Osteoblast (primary cell): ENCODE results near the gene HINFP. TPM values are rescaled to one million over a fixed set of nuclear protein-coding genes. Genes with fewer than 3 reads are reported as not detected.

ENCODE experiments used
- DNase-seq: peaks from one replicate; pipeline ENCODE4 v3.0.0; 2011; ENCODE audit warnings: low spot score, mixed read lengths; ENCODE audit not compliant: insufficient read length; ENCODE audit errors: missing footprints
- H2AFZ ChIP-seq: 2 replicates; pipeline ENCODE4 v1.6.0; 2011; ENCODE audit warnings: mild to moderate bottlenecking, low read length
- H3K27ac ChIP-seq: 2 replicates; pipeline ENCODE4 v1.5.1; 2011; ENCODE audit warnings: mild to moderate bottlenecking, low read depth, low read length, moderate library complexity
- H3K27me3 ChIP-seq: 2 replicates; pipeline ENCODE4 v1.6.0; 2012; ENCODE audit warnings: mild to moderate bottlenecking, control low read depth, inconsistent platforms, low read length, moderate library complexity; ENCODE audit not compliant: insufficient read depth
- H3K36me3 ChIP-seq: 2 replicates; pipeline ENCODE4 v1.5.1; 2011; ENCODE audit warnings: mild to moderate bottlenecking, low read length, control low read depth, moderate library complexity; ENCODE audit not compliant: insufficient read depth
- H3K4me1 ChIP-seq: 2 replicates; pipeline ENCODE4 v1.5.1; 2011; ENCODE audit warnings: mild to moderate bottlenecking, low read length, control low read depth, moderate library complexity; ENCODE audit not compliant: insufficient read depth
- H3K4me2 ChIP-seq: 2 replicates; pipeline ENCODE4 v1.6.0; 2011; ENCODE audit warnings: mild to moderate bottlenecking, low read length; ENCODE audit not compliant: insufficient read depth
- H3K4me3 ChIP-seq: fragments of 200-600 bp; sonication (generic); 3 replicates; pipeline ENCODE4 v1.5.1; 2012; ENCODE audit warnings: mild to moderate bottlenecking, low read length, inconsistent platforms; ENCODE audit not compliant: insufficient read depth
- H3K79me2 ChIP-seq: 2 replicates; pipeline ENCODE4 v1.6.0; 2012; ENCODE audit warnings: mild to moderate bottlenecking, low read length, control low read depth, inconsistent platforms; ENCODE audit not compliant: insufficient read depth
- H3K9me3 ChIP-seq: 2 replicates; pipeline ENCODE4 v1.5.1; 2011; ENCODE audit warnings: low read depth, low read length, control low read depth
- H4K20me1 ChIP-seq: 2 replicates; pipeline ENCODE4 v1.6.0; 2012; ENCODE audit warnings: mild to moderate bottlenecking, low read length, control low read depth; ENCODE audit not compliant: insufficient read depth
- total RNA-seq: library from RNA; depleted of rRNA; stranded (reverse); fragments of >200 nt; gene quantifications from 2 replicates; pipeline ENCODE4 v1.2.3, GENCODE V29; 2012
- TF ChIP-seq, protein P1 (sequence below): IDR thresholded peaks from 2 replicates; pipeline ENCODE4 v1.5.1; 2011; ENCODE audit warnings: mild to moderate bottlenecking, low read depth, low read length, moderate library complexity; ENCODE audit errors: extremely low read depth

Gene HINFP
- total RNA-seq, 1 donor: 22.8 TPM

DNA sequence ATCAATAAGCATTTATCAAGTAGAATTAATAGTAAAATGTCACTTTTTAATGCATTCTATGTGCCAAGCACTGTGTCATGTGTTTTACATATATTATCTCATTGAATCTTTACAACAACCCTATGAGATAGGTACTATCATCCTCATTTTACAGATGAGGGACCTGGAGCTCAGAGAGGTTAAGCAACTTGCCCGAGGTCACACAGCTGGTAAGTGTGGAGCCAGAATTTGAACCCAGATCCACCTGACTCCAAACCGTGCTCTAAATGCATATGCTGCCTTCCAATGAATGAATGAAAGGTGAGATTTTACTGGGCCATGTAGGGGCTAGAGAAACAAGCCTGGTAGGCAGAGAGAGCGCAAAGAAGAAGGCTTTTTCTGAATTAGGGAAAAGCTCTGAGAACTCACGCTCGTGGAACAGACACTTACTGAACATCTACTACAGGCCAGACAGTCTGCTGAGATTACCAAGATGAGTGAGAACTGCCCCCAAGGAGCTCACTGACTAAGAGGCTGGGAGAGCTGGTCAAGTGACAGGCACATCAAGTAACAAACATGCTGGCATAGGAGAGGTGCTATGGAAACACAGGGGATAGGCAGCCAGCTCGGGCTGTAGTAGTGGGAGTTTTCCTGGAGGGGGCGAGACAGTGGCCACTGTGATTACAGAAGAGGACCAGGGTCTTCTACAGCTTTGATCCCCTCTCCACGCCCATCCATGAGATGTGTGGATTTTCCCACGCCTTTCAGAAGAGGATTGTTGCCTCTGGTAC is 31.9 kb downstream of the HINFP start:
- H3K79me2 ChIP-seq: no peaks in the 10 kb centered on the region
- no peak overlapping the region for H3K4me3 ChIP-seq
- no peak overlapping the region for H3K27ac ChIP-seq
- H2AFZ ChIP-seq: no peak overlapping the region
- H3K27me3 ChIP-seq: peaks cover 55% of the 10 kb centered on the region
- no peaks in the 10 kb centered on the region for H4K20me1 ChIP-seq
- H3K4me2 ChIP-seq: no peak overlapping the region
- no peaks in the 10 kb centered on the region for H3K9me3 ChIP-seq
- H3K4me1 ChIP-seq: peaks cover 4% of the 10 kb centered on the region
- DNase-seq: peak; percentile 82
- TF ChIP-seq, protein P1, sequence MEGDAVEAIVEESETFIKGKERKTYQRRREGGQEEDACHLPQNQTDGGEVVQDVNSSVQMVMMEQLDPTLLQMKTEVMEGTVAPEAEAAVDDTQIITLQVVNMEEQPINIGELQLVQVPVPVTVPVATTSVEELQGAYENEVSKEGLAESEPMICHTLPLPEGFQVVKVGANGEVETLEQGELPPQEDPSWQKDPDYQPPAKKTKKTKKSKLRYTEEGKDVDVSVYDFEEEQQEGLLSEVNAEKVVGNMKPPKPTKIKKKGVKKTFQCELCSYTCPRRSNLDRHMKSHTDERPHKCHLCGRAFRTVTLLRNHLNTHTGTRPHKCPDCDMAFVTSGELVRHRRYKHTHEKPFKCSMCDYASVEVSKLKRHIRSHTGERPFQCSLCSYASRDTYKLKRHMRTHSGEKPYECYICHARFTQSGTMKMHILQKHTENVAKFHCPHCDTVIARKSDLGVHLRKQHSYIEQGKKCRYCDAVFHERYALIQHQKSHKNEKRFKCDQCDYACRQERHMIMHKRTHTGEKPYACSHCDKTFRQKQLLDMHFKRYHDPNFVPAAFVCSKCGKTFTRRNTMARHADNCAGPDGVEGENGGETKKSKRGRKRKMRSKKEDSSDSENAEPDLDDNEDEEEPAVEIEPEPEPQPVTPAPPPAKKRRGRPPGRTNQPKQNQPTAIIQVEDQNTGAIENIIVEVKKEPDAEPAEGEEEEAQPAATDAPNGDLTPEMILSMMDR: peak; percentile 11
- H3K36me3 ChIP-seq: no peaks in the 10 kb centered on the region

DNA sequence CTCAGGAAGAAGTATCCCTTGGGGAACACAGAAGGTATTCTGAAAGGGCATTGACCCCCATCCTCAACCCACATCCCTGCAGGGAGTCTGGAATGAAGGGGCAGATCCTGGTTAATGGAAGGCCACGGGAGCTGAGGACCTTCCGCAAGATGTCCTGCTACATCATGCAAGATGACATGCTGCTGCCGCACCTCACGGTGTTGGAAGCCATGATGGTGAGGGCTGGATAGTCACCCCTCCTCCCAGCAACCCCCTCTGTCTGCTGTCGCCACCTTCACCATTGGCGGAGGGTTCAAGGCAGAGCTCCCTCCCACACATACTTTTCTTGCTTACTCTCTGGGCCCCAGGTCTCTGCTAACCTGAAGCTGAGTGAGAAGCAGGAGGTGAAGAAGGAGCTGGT is 32.8 kb downstream of the HINFP start:
- H3K4me3 ChIP-seq: no peak overlapping the region
- no peaks in the 10 kb centered on the region for H3K4me1 ChIP-seq
- H2AFZ ChIP-seq: no peak overlapping the region
- peak; percentile 31 for DNase-seq
- no peak overlapping the region for H3K27ac ChIP-seq
- no peaks in the 10 kb centered on the region for H4K20me1 ChIP-seq
- no peaks in the 10 kb centered on the region for H3K36me3 ChIP-seq
- peaks cover 48% of the 10 kb centered on the region for H3K27me3 ChIP-seq
- no peak overlapping the region for H3K4me2 ChIP-seq
- TF ChIP-seq, protein P1: no peak
- H3K9me3 ChIP-seq: no peaks in the 10 kb centered on the region
- no peaks in the 10 kb centered on the region for H3K79me2 ChIP-seq

DNA sequence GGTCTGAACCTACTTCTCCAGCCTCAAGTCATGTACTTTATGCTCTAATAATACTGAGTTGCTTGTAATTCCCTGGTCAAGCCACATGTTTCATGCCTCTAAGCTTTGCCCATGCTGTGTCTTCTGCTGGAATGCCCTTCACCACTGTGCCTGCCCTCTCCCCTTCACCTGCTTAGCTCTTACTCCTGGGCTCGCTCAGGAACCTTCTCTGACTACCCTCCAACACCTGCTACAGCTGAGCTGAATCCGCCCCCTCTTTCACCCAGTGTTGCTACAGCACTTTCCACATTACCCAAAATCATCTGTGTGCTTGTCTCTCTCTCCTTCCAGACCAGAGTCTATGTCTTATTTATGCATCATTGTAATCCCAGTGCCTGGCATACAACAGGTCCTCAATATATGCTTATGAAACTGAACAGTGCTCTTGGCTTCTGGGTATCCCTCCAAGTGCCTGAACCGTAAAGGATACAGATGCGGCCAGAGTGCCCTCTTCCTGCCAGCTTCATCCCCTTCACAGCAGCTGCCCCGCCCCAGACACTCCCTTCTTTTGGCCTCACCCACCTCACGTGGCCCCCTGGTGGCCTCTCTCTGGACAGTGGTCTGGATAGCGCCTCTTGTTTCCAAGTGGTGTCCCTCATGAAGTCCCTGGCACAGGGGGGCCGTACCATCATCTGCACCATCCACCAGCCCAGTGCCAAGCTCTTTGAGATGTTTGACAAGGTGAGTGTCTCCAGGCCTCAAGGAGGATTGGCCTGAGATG is 34.5 kb downstream of the HINFP start:
- Histone ChIP-seq H3K36me3 (no peaks in the 10 kb centered on the region), H3K4me3 (no peak overlapping the region), H3K79me2 (no peaks in the 10 kb centered on the region), H4K20me1 (no peaks in the 10 kb centered on the region), H3K4me2 (no peak overlapping the region), H3K4me1 (no peaks in the 10 kb centered on the region), H3K27ac (no peak overlapping the region), H3K27me3 (peaks cover 31% of the 10 kb centered on the region), H3K9me3 (no peaks in the 10 kb centered on the region), H2AFZ (no peak overlapping the region)
- DNase-seq: peak; percentile 89
- TF ChIP-seq, protein P1: peak; percentile 18

DNA sequence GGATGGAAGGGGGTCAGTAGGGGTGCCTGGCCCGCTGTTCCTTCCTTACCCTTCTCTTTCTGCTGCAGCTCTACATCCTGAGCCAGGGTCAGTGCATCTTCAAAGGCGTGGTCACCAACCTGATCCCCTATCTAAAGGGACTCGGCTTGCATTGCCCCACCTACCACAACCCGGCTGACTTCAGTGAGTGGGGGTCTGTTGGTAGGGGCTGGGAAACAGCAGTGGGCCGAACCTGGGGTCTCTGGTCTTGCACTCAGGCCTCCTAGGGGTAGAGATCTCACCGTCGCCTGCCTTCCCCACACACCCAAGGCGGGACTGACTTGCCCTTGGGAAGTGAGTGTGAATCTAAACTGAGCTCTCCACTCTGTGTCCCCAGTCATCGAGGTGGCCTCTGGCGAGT is 35.1 kb downstream of the HINFP start:
- Histone ChIP-seq H3K4me3 (no peak overlapping the region), H3K27ac (no peak overlapping the region), H3K27me3 (peaks cover 25% of the 10 kb centered on the region), H3K36me3 (no peaks in the 10 kb centered on the region), H3K79me2 (no peaks in the 10 kb centered on the region), H3K9me3 (no peaks in the 10 kb centered on the region), H4K20me1 (no peaks in the 10 kb centered on the region), H2AFZ (no peak overlapping the region), H3K4me2 (no peak overlapping the region), H3K4me1 (no peaks in the 10 kb centered on the region)
- TF ChIP-seq, protein P1: no peak
- DNase-seq: peak; percentile 64
